H1 (cell line): ENCODE measurements around the gene GPX6. TPM values are rescaled to one million over a fixed set of nuclear protein-coding genes. Genes with fewer than 3 reads are reported as not detected.

Experiments
- CTCF ChIA-PET: fragments of 300-600 bp; sonication (Branson Sonifier 250); formaldehyde crosslinking; loops from one replicate; lab custom pipeline; 2021; ENCODE audit not compliant: partially characterized antibody; lab: Charles Lee
- POLR2A ChIA-PET: fragments of 300-600 bp; sonication (Branson Sonifier 250); formaldehyde crosslinking; loops from one replicate; lab custom pipeline; 2021; ENCODE audit warnings: inconsistent platforms; ENCODE audit not compliant: partially characterized antibody; lab: Charles Lee
- DNase-seq, 2 experiments: peaks; one replicate each; pipeline versions ENCODE4 v3.0.0 to v3.0.0-alpha.2; 2010 to 2022; ENCODE audit warnings: low spot score in 2 of 2, low read depth in 1 of 2, mixed read lengths in 1 of 2
- FAIRE-seq: peaks from 2 replicates; lab custom pipeline; 2011; peaks lifted over from hg19 to GRCh38; lab: Jason Lieb, UNC
- H2AFZ ChIP-seq: 2 replicates; pipeline ENCODE4 v1.8.1; 2012; ENCODE audit warnings: low read length, inconsistent platforms
- H2AK5ac ChIP-seq: 2 replicates; pipeline ENCODE4 v1.6.1; 2013; ENCODE audit warnings: low read depth, low read length
- H2BK120ac ChIP-seq: replicated peaks from 2 replicates; pipeline ENCODE3; 2013; ENCODE audit warnings: low read depth, low read length, inconsistent platforms
- H2BK12ac ChIP-seq: 2 replicates; pipeline ENCODE4 v1.6.1; 2013; ENCODE audit warnings: low read depth, low read length
- H2BK15ac ChIP-seq: 2 replicates; pipeline ENCODE4 v1.6.1; 2013; ENCODE audit warnings: low read length
- H2BK20ac ChIP-seq: 2 replicates; pipeline ENCODE4 v1.6.1; 2013; ENCODE audit warnings: low read length
- H2BK5ac ChIP-seq: 2 replicates; pipeline ENCODE4 v1.6.1; 2013; ENCODE audit warnings: low read depth, low read length
- H3K14ac ChIP-seq: 2 replicates; pipeline ENCODE4 v1.6.1; 2013; ENCODE audit warnings: inconsistent platforms; ENCODE audit not compliant: insufficient read length
- H3K18ac ChIP-seq: 2 replicates; pipeline ENCODE4 v1.6.1; 2013; ENCODE audit warnings: low read length; ENCODE audit errors: extremely low read depth
- H3K23ac ChIP-seq: 2 replicates; pipeline ENCODE4 v1.6.1; 2013; ENCODE audit warnings: inconsistent platforms; ENCODE audit not compliant: insufficient read length
- H3K23me2 ChIP-seq: 2 replicates; pipeline ENCODE4 v1.6.1; 2013; ENCODE audit warnings: low read depth, low read length
- H3K27ac ChIP-seq: 2 replicates; pipeline ENCODE4 v1.6.1; 2011; ENCODE audit warnings: low read depth, low read length, inconsistent platforms
- H3K27me3 ChIP-seq, 4 experiments: replicated peaks in 1 of 4; 1 replicate in 1 of 4; 2 replicates in 3 of 4; pipeline versions ENCODE4 v1.6.1 to v1.8.1; 2011 to 2013; ENCODE audit warnings: low read length in 3 of 4, mild to moderate bottlenecking in 3 of 4, inconsistent platforms in 2 of 4, mixed read lengths in 2 of 4, moderate library complexity in 1 of 4; ENCODE audit not compliant: control insufficient read depth in 3 of 4, insufficient read depth in 3 of 4; ENCODE audit errors: extremely low read depth in 1 of 4
- H3K36me3 ChIP-seq, 4 experiments: 2 replicates each; pipeline versions ENCODE4 v1.6.1 to v1.8.1; 2011 to 2013; ENCODE audit warnings: mild to moderate bottlenecking in 4 of 4, low read length in 3 of 4, moderate library complexity in 2 of 4, control low read depth in 1 of 4, inconsistent platforms in 1 of 4; ENCODE audit not compliant: insufficient read depth in 4 of 4, control insufficient read depth in 2 of 4
- H3K4ac ChIP-seq: replicated peaks from 2 replicates; pipeline ENCODE3; 2013; ENCODE audit warnings: low read length, low read depth, mixed read lengths, inconsistent platforms; ENCODE audit not compliant: insufficient read length
- H3K4me1 ChIP-seq, 4 experiments: replicated peaks in 1 of 4; 1 replicate in 1 of 4; 2 replicates in 3 of 4; pipeline versions ENCODE4 v1.6.1 to v1.8.1; 2011 to 2013; ENCODE audit warnings: low read length in 3 of 4, inconsistent platforms in 2 of 4, mixed read lengths in 1 of 4; ENCODE audit not compliant: insufficient read depth in 4 of 4, control insufficient read depth in 3 of 4
- H3K4me2 ChIP-seq, 2 experiments: 2 replicates each; pipeline versions ENCODE4 v1.6.1 to v1.8.1; 2011 to 2013; ENCODE audit warnings: low read depth in 2 of 2, low read length in 2 of 2, control low read depth in 1 of 2, inconsistent platforms in 1 of 2, mild to moderate bottlenecking in 1 of 2; ENCODE audit not compliant: insufficient read depth in 1 of 2
- H3K4me3 ChIP-seq, 4 experiments: fragments of 200-600, 300-600 bp in 1 of 4; sonication (generic), shearing (Covaris generic), sonication (Bioruptor Twin) in 1 of 4; 2 replicates each; pipeline versions ENCODE4 v1.5.1 to v1.8.1; 2011 to 2016; ENCODE audit warnings: low read length in 4 of 4, low read depth in 3 of 4, control low read depth in 2 of 4, inconsistent platforms in 2 of 4, mild to moderate bottlenecking in 2 of 4, mixed read lengths in 1 of 4, moderate library complexity in 1 of 4; ENCODE audit not compliant: insufficient read depth in 2 of 4; ENCODE audit errors: extremely low read depth in 1 of 4
- H3K56ac ChIP-seq: replicated peaks from 2 replicates; pipeline ENCODE3; 2013; ENCODE audit warnings: low read depth, mild to moderate bottlenecking, mixed read lengths, low read length, inconsistent platforms; ENCODE audit not compliant: insufficient read length
- H3K79me1 ChIP-seq: 2 replicates; pipeline ENCODE4 v1.6.1; 2013; ENCODE audit warnings: low read depth, low read length, control low read depth
- H3K79me2 ChIP-seq, 2 experiments: 2 replicates each; pipeline versions ENCODE4 v1.6.1 to v1.8.1; 2012 to 2013; ENCODE audit warnings: low read length in 2 of 2, mild to moderate bottlenecking in 2 of 2, inconsistent platforms in 1 of 2; ENCODE audit not compliant: insufficient read depth in 2 of 2, control insufficient read depth in 1 of 2
- H3K9ac ChIP-seq, 4 experiments: replicated peaks in 1 of 4; 1 replicate in 1 of 4; 2 replicates in 3 of 4; pipeline versions ENCODE4 v1.6.1 to v1.8.1; 2011 to 2013; ENCODE audit warnings: low read depth in 3 of 4, low read length in 3 of 4, control low read depth in 2 of 4, mild to moderate bottlenecking in 2 of 4, moderate library complexity in 2 of 4, inconsistent platforms in 1 of 4; ENCODE audit errors: extremely low read depth in 1 of 4
- H3K9me3 ChIP-seq, 2 experiments: 2 replicates each; pipeline versions ENCODE4 v1.6.1 to v1.8.1; 2012 to 2013; ENCODE audit warnings: mild to moderate bottlenecking in 2 of 2, moderate library complexity in 2 of 2, control low read depth in 1 of 2, inconsistent platforms in 1 of 2, low read depth in 1 of 2, low read length in 1 of 2, mixed read lengths in 1 of 2; ENCODE audit not compliant: insufficient read depth in 2 of 2
- H4K20me1 ChIP-seq, 2 experiments: replicated peaks in 1 of 2; 2 replicates each; pipeline versions ENCODE3 to v1.8.1; 2011 to 2013; ENCODE audit warnings: inconsistent platforms in 2 of 2, low read length in 2 of 2, mild to moderate bottlenecking in 1 of 2; ENCODE audit not compliant: insufficient read depth in 2 of 2, control insufficient read depth in 1 of 2
- H4K5ac ChIP-seq: 2 replicates; pipeline ENCODE4 v1.6.1; 2013; ENCODE audit warnings: low read length, low read depth, mixed read lengths, inconsistent platforms; ENCODE audit not compliant: insufficient read length
- H4K8ac ChIP-seq: 2 replicates; pipeline ENCODE4 v1.8.0; 2013; ENCODE audit warnings: mild to moderate bottlenecking, moderate library complexity, low read length, inconsistent platforms; ENCODE audit not compliant: insufficient read depth; ENCODE audit errors: extremely low read depth
- H4K91ac ChIP-seq: replicated peaks from 2 replicates; pipeline ENCODE3; 2013; ENCODE audit warnings: low read length, mixed read lengths, inconsistent platforms; ENCODE audit not compliant: insufficient read length
- BRCA1 ChIP-seq: IDR thresholded peaks from 2 replicates; pipeline ENCODE4 v1.6.1; 2012; ENCODE audit warnings: low read depth, low read length, improper control_type of control experiment
- CBX8 ChIP-seq: fragments of 300-800, 300-1000 bp; sonication (generic); IDR thresholded peaks from 2 replicates; pipeline ENCODE4 v1.7.1; 2016; ENCODE audit warnings: low read depth, low read length, borderline replicate concordance
- EZH2 ChIP-seq: fragments of 200-600 bp; sonication (generic); IDR thresholded peaks from 2 replicates; pipeline ENCODE4 v1.7.1; 2012; ENCODE audit warnings: low read depth, mild to moderate bottlenecking, moderate library complexity, low read length, inconsistent platforms; ENCODE audit not compliant: severe bottlenecking
- KDM1A ChIP-seq: fragments of 200-600, 300-600 bp; sonication (generic); IDR thresholded peaks from 2 replicates; pipeline ENCODE4 v1.7.1; 2016; ENCODE audit warnings: mild to moderate bottlenecking, low read length, borderline replicate concordance
- MAFK ChIP-seq: IDR thresholded peaks from 2 replicates; pipeline ENCODE4 v1.6.1; 2012; ENCODE audit warnings: low read depth, mild to moderate bottlenecking, improper control_type of control experiment, low read length
- PHF8 ChIP-seq: fragments of 200-600 bp; sonication (generic); conservative IDR thresholded peaks from 2 replicates; pipeline ENCODE4 v1.7.1; 2012; ENCODE audit warnings: low read depth, mild to moderate bottlenecking, inconsistent platforms, low read length, moderate library complexity
- RXRA ChIP-seq: IDR thresholded peaks from 2 replicates; pipeline ENCODE4 v1.6.1; 2011; ENCODE audit warnings: low read depth, mild to moderate bottlenecking, low read length, moderate library complexity; ENCODE audit not compliant: insufficient read depth
- SAP30 ChIP-seq: fragments of 300-600 bp; sonication (generic); IDR thresholded peaks from 2 replicates; pipeline ENCODE4 v1.7.1; 2012; ENCODE audit warnings: low read length, moderate library complexity, mild to moderate bottlenecking, inconsistent platforms; ENCODE audit not compliant: insufficient read depth, insufficient replicate concordance
- SP1 ChIP-seq: IDR thresholded peaks from 2 replicates; pipeline ENCODE4 v1.6.1; 2011; ENCODE audit warnings: low read depth, low read length
- WGBS, 2 experiments: shearing (Covaris generic) in 1 of 2; methylation state at CpG; one replicate each; pipeline versions ENCODE4 v1.1.6 to v1.1.7; 2013 to 2015; ENCODE audit warnings: low lambda C conversion rate in 2 of 2, mixed read lengths in 2 of 2, inconsistent platforms in 1 of 2, low coverage in 1 of 2, missing lambda C conversion rate in 1 of 2; ENCODE audit not compliant: insufficient replicate concordance in 2 of 2, insufficient coverage in 1 of 2, insufficient read length in 1 of 2; ENCODE audit errors: extremely low coverage in 1 of 2, missing lambda C conversion rate in 1 of 2; 5-methylcytosine and 5-hydroxymethylcytosine counted together
- polyA plus RNA-seq, 7 experiments: library from polyadenylated mRNA; depleted of rRNA in 3 of 7; stranded (reverse) in 5 of 7; unstranded in 2 of 7; fragments of >200 nt in 5 of 7; fragments of 200-250 nt in 2 of 7; gene quantifications; 1 replicate in 5 of 7; 2 replicates in 1 of 7; 4 replicates in 1 of 7; pipeline versions ENCODE4 v1.2.1 to v1.2.3, GENCODE V29; 2011 to 2013; ENCODE audit warnings: missing spikeins in 2 of 7, mixed read lengths in 2 of 7
- total RNA-seq: library from RNA; stranded (reverse); fragmentation: NEBNext Ultra II Directional; extraction: Animal tissue kit (Norgen Biotek cat#: 25700); gene quantifications from 2 replicates; pipeline ENCODE4 v1.2.1, GENCODE V29; 2021

The GPX6 gene
- total and polyA plus RNA-seq, 2 of the 8 experiments (the other 6 are each of a cell fraction or from before 2014, with no cell fraction given) = not detected

GRCh38 chr6:28543651-28544610 is 28.3 kb upstream of the GPX6 start:
- peak overlapping the region; percentile 82; the same call in 1 of the 2 replicates for H4K8ac ChIP-seq
- H2BK15ac ChIP-seq = no peak overlapping the region
- no peak for FAIRE-seq
- H4K5ac ChIP-seq = peak overlapping the region; percentile 75
- WGBS, 2 experiments = 4% methylated on average over 31 of the region's 31 CpGs; no CpG with 5 or more reads in 1 of the 2 experiments
- peak overlapping the region; percentile 42 to 85 (median 79) for H3K4me3 ChIP-seq
- H2BK120ac ChIP-seq = peak overlapping the region; percentile 21
- DNase-seq = peak in 1 of 2 experiments; percentile 69
- H2BK12ac ChIP-seq = 0 out of 2 replicates have a peak overlapping the region, but pooled peaks have one; percentile 42
- peak overlapping the region; percentile 71 to 75 for H3K4me2 ChIP-seq
- no peak overlapping the region for H3K23ac ChIP-seq
- H3K14ac ChIP-seq = no peak overlapping the region
- POLR2A ChIA-PET = interaction anchor here (1.1 to 3.0 kb wide), 7 partner anchors 12 to 651 kb away, joined by 3 to 10 read pairs (median 4); partner anchors contain the start of gene ZSCAN23
- H3K4me1 ChIP-seq = peaks cover 0 to 4% (median 0%) of the 10 kb centered on the region in 4 experiments; a peak in 2 of 7 replicates
- H3K23me2 ChIP-seq = peaks cover 5% of the 10 kb centered on the region
- H3K27me3 ChIP-seq = no peaks in the 10 kb centered on the region
- H2AFZ ChIP-seq = peak overlapping the region; percentile 64
- H3K4ac ChIP-seq = no peak overlapping the region
- no peak overlapping the region for H2AK5ac ChIP-seq
- 0 out of 2 replicates have a peak overlapping the region, but pooled peaks have one; percentile 41 for H3K27ac ChIP-seq
- H3K79me2 ChIP-seq = no peaks in the 10 kb centered on the region
- CTCF ChIA-PET = interaction anchor here (0.9 to 2.7 kb wide), 15 partner anchors 8 to 228 kb away, joined by 3 to 21 read pairs (median 5); a partner anchor contains a TSS
- peak overlapping the region; percentile 5 for H3K56ac ChIP-seq
- H4K91ac ChIP-seq = peak overlapping the region; percentile 30
- H3K9me3 ChIP-seq = no peaks in the 10 kb centered on the region
- H3K79me1 ChIP-seq = no peaks in the 10 kb centered on the region
- no peaks in the 10 kb centered on the region for H3K36me3 ChIP-seq
- peak overlapping the region; percentile 85 for H3K18ac ChIP-seq
- peak overlapping the region in 3 of 4 experiments; percentile 67 to 70 (median 68); a peak in 5 of 7 replicates for H3K9ac ChIP-seq
- peak overlapping the region; percentile 71; the same call in 1 of the 2 replicates for H2BK5ac ChIP-seq
- H4K20me1 ChIP-seq = no peaks in the 10 kb centered on the region
- peak overlapping the region; percentile 43; the same call in 1 of the 2 replicates for H2BK20ac ChIP-seq
- TF ChIP-seq RXRA = no peak
- no peak for TF ChIP-seq KDM1A
- no peak for TF ChIP-seq SP1
- peak; percentile 10 for TF ChIP-seq SAP30
- no peak for TF ChIP-seq EZH2
- no peak for TF ChIP-seq MAFK
- TF ChIP-seq BRCA1 = no peak
- no peak for TF ChIP-seq PHF8
- TF ChIP-seq CBX8 = no peak
